Smooth muscle cell (in vitro differentiated cells): ENCODE data around the gene NRG3. TPM values are rescaled to one million over a fixed set of nuclear protein-coding genes. Genes with fewer than 3 reads are reported as not detected.
A peak's percentile ranks its signal among the peaks of the same experiment; 100 is the strongest.
"Not testable (repeated sequence)": the region's sequence is repeated elsewhere in the genome, so short reads cannot be mapped to it uniquely, and the experiment has no call there.

Source experiments
- DNase-seq: peaks from one replicate; lab custom pipeline; 2025; ENCODE audit not compliant: unreplicated experiment; lab: John Stamatoyannopoulos, UW
- H2AFZ ChIP-seq: fragments of 200-600 bp; sonication (generic); 2 replicates; pipeline ENCODE4 v1.6.0; 2016; ENCODE audit warnings: antibody characterized with exemption, low read depth, mild to moderate bottlenecking
- H3F3A ChIP-seq: fragments of 200-600 bp; sonication (generic); 2 replicates; pipeline ENCODE4 v1.6.0; 2017; ENCODE audit warnings: antibody characterized with exemption, low read depth
- H3K27ac ChIP-seq: fragments of 200-600 bp; sonication (generic); 2 replicates; pipeline ENCODE4 v1.5.1; 2016; ENCODE audit warnings: low read depth, mild to moderate bottlenecking
- H3K27me3 ChIP-seq: fragments of 200-600 bp; sonication (generic); 2 replicates; pipeline ENCODE4 v1.6.1; 2016; ENCODE audit warnings: low read depth, mild to moderate bottlenecking
- H3K36me3 ChIP-seq: fragments of 200-600 bp; sonication (generic); 2 replicates; pipeline ENCODE4 v1.5.1; 2016; ENCODE audit warnings: low read depth
- H3K4me1 ChIP-seq: fragments of 200-600 bp; sonication (generic); 2 replicates; pipeline ENCODE4 v1.5.1; 2016; ENCODE audit warnings: low read depth
- H3K4me2 ChIP-seq: fragments of 200-600 bp; sonication (generic); 2 replicates; pipeline ENCODE4 v1.6.0; 2016; ENCODE audit warnings: mild to moderate bottlenecking
- H3K4me3 ChIP-seq: fragments of 200-600 bp; sonication (generic); 2 replicates; pipeline ENCODE4 v1.5.1; 2016; ENCODE audit warnings: mild to moderate bottlenecking
- H3K79me2 ChIP-seq: fragments of 200-600 bp; sonication (generic); 2 replicates; pipeline ENCODE4 v1.6.0; 2016; ENCODE audit warnings: low read depth, mild to moderate bottlenecking
- H3K9ac ChIP-seq: fragments of 200-600 bp; sonication (generic); 2 replicates; pipeline ENCODE4 v1.6.0; 2016; ENCODE audit warnings: low read depth
- H3K9me3 ChIP-seq: fragments of 200-600 bp; sonication (generic); replicated peaks from 2 replicates; pipeline ENCODE4 v1.5.1; 2016; ENCODE audit warnings: low read depth
- H4K20me1 ChIP-seq: fragments of 200-600 bp; sonication (generic); 2 replicates; pipeline ENCODE4 v1.6.0; 2016; ENCODE audit warnings: low read depth
- CTCF ChIP-seq: fragments of 200-600 bp; sonication (generic); IDR thresholded peaks from 2 replicates; pipeline ENCODE4 v1.5.1; 2017; ENCODE audit warnings: borderline replicate concordance, mild to moderate bottlenecking, antibody characterized with exemption; ENCODE audit not compliant: insufficient read depth, poor library complexity, severe bottlenecking
- WGBS: methylation state at CpG from one replicate; pipeline ENCODE4 v1.1.7; 2016; ENCODE audit warnings: low lambda C conversion rate; 5-methylcytosine and 5-hydroxymethylcytosine counted together
- polyA plus RNA-seq: library from polyadenylated mRNA; unstranded; fragments of >200 nt; fragmentation: Nextera tagmentation; extraction: Ambion mirVana; gene quantifications from 2 replicates; pipeline ENCODE4 v1.2.1, GENCODE V29; 2016
- total RNA-seq: library from RNA; depleted of rRNA; stranded (reverse); fragments of >200 nt; gene quantifications from 2 replicates; pipeline ENCODE4 v1.2.3, GENCODE V29; 2014

Gene NRG3
- total and polyA plus RNA-seq, 2 experiments from 2014 or later: 4.0 to 4.8 TPM

GRCh38 chr10:82668221-82668895 is 793.4 kb downstream of the NRG3 start:
- Histone ChIP-seq H3K27ac (peak overlapping the region; percentile 49), H3K27me3 (no peaks in the 10 kb centered on the region), H3K4me3 (no peak overlapping the region), H3K9ac (no peak overlapping the region), H4K20me1 (no peaks in the 10 kb centered on the region), H2AFZ (peak overlapping the region; percentile 23), H3F3A (no peaks in the 10 kb centered on the region), H3K79me2 (no peaks in the 10 kb centered on the region), H3K9me3 (no peaks in the 10 kb centered on the region), H3K4me2 (peak overlapping the region; percentile 9), H3K36me3 (no peaks in the 10 kb centered on the region), H3K4me1 (no peaks in the 10 kb centered on the region)
- no peak for TF ChIP-seq CTCF
- WGBS: 87% methylated on average over 4 of the region's 4 CpGs
- DNase-seq: no peak

DNA sequence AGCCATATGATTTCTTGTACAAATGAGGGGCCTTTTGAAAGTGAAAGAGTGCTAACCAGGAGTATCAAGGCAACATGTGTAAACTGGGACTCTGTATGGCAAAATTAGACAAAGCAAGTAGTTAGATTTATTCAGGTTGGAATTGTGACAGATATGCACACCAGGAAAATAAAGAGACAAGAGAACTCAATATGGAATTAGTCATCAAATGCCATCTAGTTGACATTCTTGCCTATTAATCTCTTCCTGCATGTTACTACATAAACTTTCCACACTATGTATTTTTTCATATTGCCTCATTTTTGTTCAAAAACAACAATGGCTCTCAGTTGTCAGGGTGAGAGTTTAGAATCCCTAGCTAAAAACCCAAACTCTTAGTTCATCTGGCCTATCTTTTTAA is 799.0 kb downstream of the NRG3 start:
- no peaks in the 10 kb centered on the region for H3K27me3 ChIP-seq
- no peaks in the 10 kb centered on the region for H3K4me1 ChIP-seq
- H3K36me3 ChIP-seq: no peaks in the 10 kb centered on the region
- H3K4me2 ChIP-seq: no peak overlapping the region
- H3F3A ChIP-seq: no peaks in the 10 kb centered on the region
- no peak for TF ChIP-seq CTCF
- H4K20me1 ChIP-seq: no peaks in the 10 kb centered on the region
- no peak overlapping the region for H2AFZ ChIP-seq
- no peaks in the 10 kb centered on the region for H3K9me3 ChIP-seq
- no peaks in the 10 kb centered on the region for H3K79me2 ChIP-seq
- H3K4me3 ChIP-seq: no peak overlapping the region
- no peak overlapping the region for H3K27ac ChIP-seq
- no peak for DNase-seq
- no peak overlapping the region for H3K9ac ChIP-seq

DNA sequence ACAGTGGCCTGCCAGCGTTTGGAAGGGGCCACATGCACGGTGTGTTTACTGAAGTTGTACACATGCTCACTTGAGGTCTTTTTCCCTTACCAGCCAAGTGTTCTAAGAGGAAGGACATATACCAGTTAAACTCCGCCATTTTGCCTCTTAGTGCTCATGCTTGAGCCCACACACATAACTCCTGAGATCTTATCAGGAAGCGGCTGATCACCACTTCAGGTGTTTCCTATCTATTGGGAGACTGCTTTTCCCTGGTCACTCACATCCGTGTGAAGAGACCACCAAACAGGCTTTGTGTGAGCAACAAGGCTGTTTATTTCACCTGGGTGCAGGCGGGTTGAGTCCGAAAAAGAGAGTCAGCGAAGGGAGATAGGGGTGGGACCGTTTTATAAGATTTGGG is 802.9 kb downstream of the NRG3 start:
- H3K4me1 ChIP-seq, H3K36me3 ChIP-seq, H3K79me2 ChIP-seq, H3K9me3 ChIP-seq, H4K20me1 ChIP-seq, H3K27me3 ChIP-seq, H2AFZ ChIP-seq, H3K4me3 ChIP-seq, H3K9ac ChIP-seq, DNase-seq, H3F3A ChIP-seq, H3K27ac ChIP-seq, H3K4me2 ChIP-seq: not testable (repeated sequence)
- 92% methylated on average over 9 of the region's 9 CpGs for WGBS

DNA sequence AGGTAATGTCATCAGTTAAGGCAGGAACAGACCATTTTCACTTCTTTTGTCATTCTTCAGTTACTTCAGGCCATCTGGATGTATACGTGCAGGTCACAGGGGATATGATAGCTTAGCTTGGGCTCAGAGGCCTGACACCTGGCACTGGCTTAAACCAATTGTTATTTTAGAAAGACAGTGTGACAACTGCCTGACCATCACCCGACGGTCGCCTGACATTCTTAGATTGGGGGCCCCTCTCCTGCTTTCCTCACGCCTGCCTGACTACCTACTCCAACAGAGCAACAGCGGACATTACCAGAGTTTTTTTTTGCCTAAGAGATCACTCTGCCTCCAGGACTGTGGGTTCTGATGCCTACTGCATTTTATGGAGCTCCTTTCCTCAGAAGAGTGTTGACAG is 803.5 kb downstream of the NRG3 start:
- H3K4me3 ChIP-seq, H3K4me1 ChIP-seq, DNase-seq, H3K9ac ChIP-seq, H3K27me3 ChIP-seq, H3K9me3 ChIP-seq, H3K4me2 ChIP-seq, H2AFZ ChIP-seq, H3K27ac ChIP-seq, H3K36me3 ChIP-seq, H4K20me1 ChIP-seq, H3F3A ChIP-seq, H3K79me2 ChIP-seq: not testable (repeated sequence)
- 79% methylated on average over 6 of the region's 6 CpGs for WGBS

- no peaks in the 10 kb centered on the region for H3K4me1 ChIP-seq
- H3K4me3 ChIP-seq: no peak overlapping the region
- H3K27ac ChIP-seq: no peak overlapping the region
- H3F3A ChIP-seq: no peaks in the 10 kb centered on the region
- no peak overlapping the region for H3K4me2 ChIP-seq
- H2AFZ ChIP-seq: no peak overlapping the region
- H3K9ac ChIP-seq: no peak overlapping the region
- H3K79me2 ChIP-seq: no peaks in the 10 kb centered on the region
- no peaks in the 10 kb centered on the region for H3K36me3 ChIP-seq
- 91% methylated on average over 3 of the region's 3 CpGs for WGBS
- no peaks in the 10 kb centered on the region for H3K27me3 ChIP-seq
- DNase-seq: no peak
- no peaks in the 10 kb centered on the region for H4K20me1 ChIP-seq
- TF ChIP-seq CTCF: no peak
- no peaks in the 10 kb centered on the region for H3K9me3 ChIP-seq
Observed at GRCh38 chr10:82680608-82681007, 805.6 kb downstream of the NRG3 start.
